B cell (primary cell): ENCODE measurements around the gene CEL. TPM values are rescaled to one million over a fixed set of nuclear protein-coding genes. Genes with fewer than 3 reads are reported as not detected.
A peak's percentile ranks its signal among the peaks of the same experiment; 100 is the strongest.

Experiments used
- ATAC-seq: fragments of 200-7000 bp; cut with Tn5 transposase; one replicate; pipeline ENCODE4 v1.10.0; 2021; ENCODE audit warnings: low read depth, mild to moderate bottlenecking, moderate number of reproducible peaks, moderate library complexity
- CTCF ChIA-PET: fragments of 350-600 bp; sonication (Branson Sonifier 250); formaldehyde crosslinking; loops from one replicate; lab custom pipeline; 2021; ENCODE audit warnings: antibody characterized with exemption, inconsistent platforms; lab: Charles Lee
- POLR2A ChIA-PET: fragments of 350-600 bp; sonication (Branson Sonifier 250); formaldehyde crosslinking; loops from one replicate; lab custom pipeline; 2021; ENCODE audit warnings: antibody characterized with exemption; lab: Charles Lee
- DNase-seq: peaks from one replicate; pipeline ENCODE4 v3.0.0; 2013
- H2AFZ ChIP-seq: 2 replicates; pipeline ENCODE4 v1.6.1; 2012; ENCODE audit warnings: mild to moderate bottlenecking, low read depth, low read length; ENCODE audit not compliant: insufficient read depth, poor library complexity, severe bottlenecking
- H3K27ac ChIP-seq, 2 donors: 1 replicate in 1 of 2; 2 replicates in 1 of 2; pipeline ENCODE4 v1.5.1; 2012 to 2013; ENCODE audit warnings: low read length in 2 of 2, mild to moderate bottlenecking in 2 of 2, moderate library complexity in 1 of 2
- H3K27me3 ChIP-seq, 4 experiments: fragments of 200-600 bp in 1 of 4; sonication (generic) in 1 of 4; replicated peaks in 1 of 4; 1 replicate in 2 of 4; 2 replicates in 2 of 4; pipeline versions ENCODE4 v1.6.1 to v1.7.0; 2013 to 2016; ENCODE audit warnings: low read length in 3 of 4, mild to moderate bottlenecking in 2 of 4, mixed read lengths in 1 of 4, moderate library complexity in 1 of 4; ENCODE audit not compliant: insufficient read depth in 4 of 4, control insufficient read depth in 3 of 4; ENCODE audit errors: control extremely low read depth in 1 of 4
- H3K36me3 ChIP-seq, 2 experiments: replicated peaks in 1 of 2; 1 replicate in 1 of 2; 2 replicates in 1 of 2; pipeline versions ENCODE4 v1.6.1 to v1.7.1; 2013; ENCODE audit warnings: low read length in 1 of 2; ENCODE audit not compliant: insufficient read depth in 2 of 2, control insufficient read depth in 1 of 2; ENCODE audit errors: control extremely low read depth in 1 of 2, extremely low read depth in 1 of 2
- H3K4me1 ChIP-seq, 2 donors: fragments of 200-600 bp in 1 of 2; sonication (generic) in 1 of 2; 1 replicate in 1 of 2; 2 replicates in 1 of 2; pipeline versions ENCODE4 v1.5.1 to v1.6.1; 2013 to 2017; ENCODE audit warnings: low read length in 2 of 2; ENCODE audit not compliant: control insufficient read depth in 2 of 2, insufficient read depth in 2 of 2
- H3K4me2 ChIP-seq: replicated peaks from 2 replicates; pipeline ENCODE3; 2012; ENCODE audit warnings: mild to moderate bottlenecking, low read depth, low read length; ENCODE audit not compliant: poor library complexity, severe bottlenecking
- H3K4me3 ChIP-seq, 5 experiments: fragments of 200-600 bp in 1 of 5; sonication (generic) in 1 of 5; 1 replicate in 3 of 5; 2 replicates in 2 of 5; pipeline versions ENCODE4 v1.5.1 to v1.7.0; 2011 to 2016; ENCODE audit warnings: low read length in 4 of 5, mild to moderate bottlenecking in 4 of 5, low read depth in 2 of 5, control low read depth in 1 of 5, moderate library complexity in 1 of 5; ENCODE audit not compliant: insufficient read depth in 1 of 5; ENCODE audit errors: control extremely low read depth in 1 of 5, extremely low read depth in 1 of 5
- H3K79me2 ChIP-seq: fragments of 200-600 bp; sonication (generic); one replicate; pipeline ENCODE4 v1.6.0; 2016; ENCODE audit warnings: low read length; ENCODE audit not compliant: control insufficient read depth, insufficient read depth
- H3K9ac ChIP-seq: fragments of 200-600 bp; sonication (generic); 2 replicates; pipeline ENCODE4 v1.6.1; 2017; ENCODE audit warnings: mild to moderate bottlenecking, low read length, moderate library complexity
- H3K9me3 ChIP-seq, 3 donors: one replicate each; pipeline versions ENCODE4 v1.6.1 to v1.7.1; 2013; ENCODE audit warnings: low read length in 2 of 3; ENCODE audit not compliant: control insufficient read depth in 2 of 3, insufficient read depth in 1 of 3; ENCODE audit errors: control extremely low read depth in 1 of 3
- H4K20me1 ChIP-seq: 2 replicates; pipeline ENCODE4 v1.6.0; 2012; ENCODE audit warnings: mild to moderate bottlenecking, low read length; ENCODE audit not compliant: insufficient read depth, control insufficient read depth, poor library complexity, severe bottlenecking
- H3K27ac Mint-ChIP-seq: one replicate; pipeline ENCODE4 v1.8.0; 2021; ENCODE audit warnings: mixed read lengths
- H3K27me3 Mint-ChIP-seq: one replicate; pipeline ENCODE4 v1.8.0; 2021; ENCODE audit warnings: mixed read lengths
- H3K4me1 Mint-ChIP-seq: one replicate; pipeline ENCODE4 v1.8.0; 2021; ENCODE audit warnings: mixed read lengths
- H3K4me3 Mint-ChIP-seq: one replicate; pipeline ENCODE4 v1.8.0; 2021; ENCODE audit warnings: mixed read lengths
- H3K9me3 Mint-ChIP-seq: one replicate; pipeline ENCODE4 v1.8.0; 2022; ENCODE audit warnings: mixed read lengths; ENCODE audit not compliant: insufficient read depth
- CTCF ChIP-seq: fragments of 200-600 bp; IDR thresholded peaks from one replicate; pipeline ENCODE4 v1.8.0; 2022; ENCODE audit warnings: antibody characterized with exemption, mild to moderate bottlenecking
- EZH2 ChIP-seq: IDR thresholded peaks from 2 replicates; pipeline ENCODE4 v1.6.1; 2012; ENCODE audit warnings: borderline replicate concordance, low read depth, mild to moderate bottlenecking, moderate library complexity, low read length; ENCODE audit not compliant: insufficient read depth, poor library complexity, severe bottlenecking
- WGBS: methylation state at CpG from one replicate; pipeline ENCODE4 v1.1.5; 2013; ENCODE audit warnings: missing lambda C conversion rate; ENCODE audit not compliant: insufficient coverage; 5-methylcytosine and 5-hydroxymethylcytosine counted together
- intact Hi-C: fragments of 100-400 bp; cut with micrococcal nuclease; formaldehyde crosslinking; loops from one replicate; pipeline ENCODE4 v1.10.0; 2022
- polyA plus RNA-seq: library from polyadenylated mRNA; depleted of rRNA; stranded (reverse); fragments of >200 nt; gene quantifications from 2 replicates; pipeline ENCODE4 v1.2.3, GENCODE V29; 2012
- total RNA-seq, 2 donors: library from RNA; stranded (reverse); fragments of 120-200 nt in 1 of 2; gene quantifications; 1 replicate in 1 of 2; 2 replicates in 1 of 2; pipeline versions ENCODE4 v1.2.3 to v1.2.4, GENCODE V29; 2013 to 2022

Gene CEL
- total and polyA plus RNA-seq, 2 donors (not counting 1 experiment from before 2014, with no cell fraction given): 0.51 to 0.57 TPM

GRCh38 chr9:133112663-133113026 is 50.9 kb downstream of the CEL start:
- H3K4me2 ChIP-seq: peak overlapping the region; percentile 65
- H3K4me3 Mint-ChIP-seq: peak overlapping the region; percentile 83
- no peaks in the 10 kb centered on the region for H3K9me3 Mint-ChIP-seq

More at GRCh38 chr9:133112663-133113026, 50.9 kb downstream of the CEL start:
- peaks cover 0 to 32% of the 10 kb centered on the region in 2 experiments for H3K36me3 ChIP-seq
- Mint-ChIP-seq H3K27ac (peak overlapping the region; percentile 93), H3K4me1 (peaks cover 47% of the 10 kb centered on the region), H3K27me3 (no peaks in the 10 kb centered on the region)
- H2AFZ ChIP-seq: no peak overlapping the region
- H3K4me1 ChIP-seq: peaks cover 44 to 55% of the 10 kb centered on the region in 2 donors
- H3K79me2 ChIP-seq: peaks cover 60% of the 10 kb centered on the region
- TF ChIP-seq CTCF: no peak
- no peak for TF ChIP-seq EZH2
- ATAC-seq (peak; percentile 59), DNase-seq (peak; percentile 92)
- POLR2A ChIA-PET: interaction anchor here (0.6 to 3.3 kb wide), 5 partner anchors 9 to 91 kb away, joined by 3 to 21 read pairs (median 7); no protein-coding TSS in a partner anchor
- CTCF ChIA-PET: interaction anchor here (0.6 to 26.5 kb wide), 5 partner anchors 10 to 90 kb away, joined by 3 to 599 read pairs (median 5); no protein-coding TSS in a partner anchor
- 6% methylated on average over 6 of the region's 7 CpGs for WGBS
- intact Hi-C loops: loop anchor here (1.0 to 10.0 kb wide), 2 partner anchors 9 to 362 kb away; partner anchors contain the start of genes RALGDS and SLC2A6
- H4K20me1 ChIP-seq: peaks cover 47% of the 10 kb centered on the region
- peaks cover 0 to 5% (median 0%) of the 10 kb centered on the region in 3 donors for H3K9me3 ChIP-seq
- no peaks in the 10 kb centered on the region for H3K27me3 ChIP-seq
- H3K4me3 ChIP-seq: no peak overlapping the region
- H3K27ac ChIP-seq: peak overlapping the region in 1 of 2 donors; percentile 65
- H3K9ac ChIP-seq: peak overlapping the region; percentile 13
